NCI-H774 (cell line): ENCODE results near the gene USP5.
"Not testable (repeated sequence)": the region's sequence is repeated elsewhere in the genome, so short reads cannot be mapped to it uniquely, and the experiment has no call there.

ENCODE experiments used
- DNase-seq: peaks from one replicate; lab custom pipeline; 2025; lab: John Stamatoyannopoulos, UW

Gene USP5

DNA sequence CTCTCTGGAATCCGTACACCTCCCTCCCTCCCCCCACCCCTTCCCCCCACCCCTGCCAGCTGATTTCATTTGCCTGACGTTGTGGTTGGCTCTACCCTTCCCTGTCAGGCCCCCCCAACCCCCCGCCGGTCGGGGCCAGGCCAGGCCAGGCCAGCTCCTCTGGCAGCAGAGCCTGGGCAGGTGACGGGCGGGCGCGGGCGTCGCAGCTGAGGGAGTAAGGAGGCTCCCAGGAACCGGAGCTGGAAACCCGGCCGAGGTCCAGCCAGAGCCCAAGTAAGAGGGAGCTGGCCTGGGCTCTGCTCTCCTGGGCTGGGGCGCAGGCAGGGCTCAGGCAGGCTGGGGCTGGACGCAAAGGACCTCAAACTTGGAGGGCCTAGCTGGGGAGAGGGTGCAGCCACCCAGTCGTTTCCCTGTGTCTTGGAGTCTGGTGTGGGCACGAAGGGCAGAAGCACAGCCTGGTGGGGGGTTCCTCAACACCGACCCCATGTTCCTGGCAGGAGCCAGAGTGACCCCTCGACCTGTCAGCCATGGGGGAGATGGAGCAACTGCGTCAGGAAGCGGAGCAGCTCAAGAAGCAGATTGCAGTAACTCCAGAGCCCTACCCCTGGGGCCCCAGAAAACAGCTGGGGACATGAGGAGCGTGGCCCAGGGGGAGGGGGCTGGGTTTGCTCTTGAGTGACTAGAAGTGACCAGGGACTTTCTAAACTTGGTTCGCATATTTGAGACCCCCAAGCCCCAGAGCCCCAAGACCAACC, 11.0 kb upstream of the USP5 start, which contains the start of gene GNB3:
Gene GNB3 (plus strand): TSS at position 165 of the 755 bp plus-strand sequence. CDS start 363 bp downstream, at position 528.
- DNase-seq, result no peak

DNA sequence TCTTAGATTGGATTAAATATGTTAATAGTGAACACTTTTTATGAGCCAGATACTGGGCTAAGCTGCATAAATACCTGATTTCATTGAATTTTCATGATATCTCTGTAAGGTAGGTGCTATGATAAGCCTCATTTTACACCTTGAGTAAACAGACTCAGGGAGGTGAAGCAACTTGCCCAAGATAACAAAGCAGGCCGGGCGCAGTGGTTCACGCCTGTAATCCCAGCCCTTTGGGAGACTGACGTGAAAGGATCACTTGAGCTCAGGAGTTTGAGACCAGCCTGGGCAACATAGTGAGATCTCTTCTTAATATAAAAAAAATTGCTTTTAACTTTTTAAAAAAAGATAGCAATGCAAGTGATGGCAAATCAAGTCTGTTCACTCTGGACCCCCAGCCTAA, 9.9 kb upstream of the USP5 start:
- no peak for DNase-seq

DNA sequence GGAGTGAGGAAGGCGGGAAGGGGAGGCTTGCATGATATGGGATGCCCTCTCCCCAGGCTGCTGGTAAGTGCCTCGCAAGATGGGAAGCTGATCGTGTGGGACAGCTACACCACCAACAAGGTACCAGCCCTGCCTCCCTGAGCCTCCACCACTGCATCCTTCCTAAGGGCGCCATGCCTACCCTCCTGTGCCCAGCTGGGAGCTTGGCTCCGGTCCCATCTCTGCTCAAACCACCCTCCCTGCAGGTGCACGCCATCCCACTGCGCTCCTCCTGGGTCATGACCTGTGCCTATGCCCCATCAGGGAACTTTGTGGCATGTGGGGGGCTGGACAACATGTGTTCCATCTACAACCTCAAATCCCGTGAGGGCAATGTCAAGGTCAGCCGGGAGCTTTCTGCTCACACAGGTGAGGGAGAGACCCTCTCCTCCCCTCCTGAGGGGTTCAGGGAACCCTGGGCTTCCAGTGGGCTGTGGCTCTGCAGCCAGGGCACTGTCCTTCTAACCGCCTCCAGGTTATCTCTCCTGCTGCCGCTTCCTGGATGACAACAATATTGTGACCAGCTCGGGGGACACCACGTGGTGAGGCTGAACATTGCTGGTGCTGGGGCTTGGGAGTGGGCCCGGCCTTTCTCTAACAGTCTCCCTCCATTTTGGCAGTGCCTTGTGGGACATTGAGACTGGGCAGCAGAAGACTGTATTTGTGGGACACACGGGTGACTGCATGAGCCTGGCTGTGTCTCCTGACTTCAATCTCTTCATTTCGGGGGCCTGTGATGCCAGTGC, 8.6 kb upstream of the USP5 start:
- no peak for DNase-seq

- DNase-seq, result no peak
Measured at GRCh38 chr12:6845395-6845794, 6.6 kb upstream of the USP5 start.

DNA sequence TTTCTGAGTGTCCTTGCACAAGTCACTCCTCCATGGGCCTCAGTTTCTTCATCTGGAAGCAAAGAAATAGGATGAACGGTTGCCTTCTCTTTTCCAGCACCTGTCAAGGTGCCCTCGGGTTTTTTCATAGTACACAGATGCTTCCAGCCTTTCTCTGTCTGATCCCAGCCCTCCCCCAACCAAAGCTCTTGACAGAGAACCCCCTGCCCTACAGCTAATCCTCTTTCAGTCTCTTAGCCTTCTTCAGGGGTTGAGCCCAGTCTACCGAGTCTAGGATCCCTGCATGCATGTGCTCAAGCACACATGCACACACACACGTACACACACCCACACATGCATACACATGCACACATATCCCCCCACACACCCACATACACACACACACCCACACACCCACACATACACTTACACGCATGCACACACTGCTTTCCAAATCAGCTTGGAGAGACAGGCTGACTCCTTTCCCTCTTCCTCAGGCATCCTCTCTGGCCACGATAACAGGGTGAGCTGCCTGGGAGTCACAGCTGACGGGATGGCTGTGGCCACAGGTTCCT, 5.6 kb upstream of the USP5 start:
- no peak for DNase-seq

DNA sequence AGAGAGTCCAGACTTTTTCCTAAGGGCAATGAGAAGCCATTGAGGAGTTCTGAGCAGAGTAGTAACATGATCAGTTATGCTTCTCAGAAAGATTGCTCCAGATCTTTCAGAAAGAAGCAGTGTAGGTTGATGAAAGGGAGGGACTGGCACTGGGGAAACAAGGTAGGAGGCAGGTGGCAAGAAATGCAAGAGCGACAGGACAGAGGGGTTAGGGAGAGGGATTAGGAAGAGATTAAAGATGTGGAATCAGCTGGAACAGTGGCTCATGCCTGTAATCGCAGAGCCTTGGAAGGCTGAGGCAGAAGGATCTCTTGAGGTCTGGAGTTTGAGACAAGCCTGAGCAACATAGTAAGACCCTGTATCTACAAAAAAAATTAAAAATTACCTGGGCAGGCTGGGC, 4.3 kb upstream of the USP5 start:
- no peak for DNase-seq

DNA sequence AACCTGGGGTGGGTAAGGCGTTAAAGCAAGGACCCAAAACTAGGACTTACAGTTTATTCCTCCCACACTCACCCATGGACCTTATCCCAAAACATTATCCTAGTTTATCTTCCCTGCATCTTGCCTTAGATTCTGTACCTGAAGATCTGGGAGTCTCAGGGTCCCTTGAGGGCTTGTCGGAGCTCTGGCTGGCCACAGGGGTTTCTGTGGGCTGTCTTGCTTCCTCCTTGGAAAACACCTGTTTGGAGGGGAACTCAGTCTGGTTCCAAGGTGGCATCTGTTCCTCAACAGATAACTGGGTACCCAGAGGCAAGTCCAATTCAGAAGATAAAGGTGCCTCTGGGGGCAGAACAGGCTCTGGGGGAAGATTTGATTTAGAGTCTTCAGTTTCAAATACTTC, 2.5 kb upstream of the USP5 start:
- DNase-seq, result no peak

DNA sequence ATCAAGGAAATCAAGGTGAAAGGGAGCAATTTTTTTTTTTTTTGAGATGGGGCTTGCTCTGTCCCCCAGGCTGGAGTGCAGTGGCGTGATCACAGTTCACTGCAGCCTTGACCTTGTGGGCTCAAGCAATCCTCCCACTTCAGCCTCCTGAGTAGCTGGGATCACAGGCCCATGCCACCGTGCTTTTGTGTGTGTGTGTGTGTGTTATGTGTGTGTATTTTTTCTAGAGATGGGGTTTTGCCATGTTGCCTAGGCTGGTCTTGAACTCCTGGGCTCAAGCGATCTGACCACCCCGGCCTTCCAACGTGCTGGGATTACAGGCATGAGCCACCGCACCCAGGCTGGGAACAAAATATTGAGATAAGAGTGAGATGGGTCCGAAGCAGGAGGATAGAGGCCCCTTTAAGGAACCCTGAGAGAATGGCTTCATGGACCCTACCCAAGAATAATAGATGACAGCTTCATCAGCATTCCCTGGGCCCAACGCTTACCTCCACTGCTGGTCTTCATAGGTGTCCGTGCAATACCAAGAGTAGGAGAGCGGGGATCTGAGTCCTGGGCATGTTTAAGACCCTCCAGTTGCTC, 1.9 kb upstream of the USP5 start:
- no peak for DNase-seq

- no peak for DNase-seq
Measured at GRCh38 chr12:6850796-6851152, 1.2 kb upstream of the USP5 start.

DNA sequence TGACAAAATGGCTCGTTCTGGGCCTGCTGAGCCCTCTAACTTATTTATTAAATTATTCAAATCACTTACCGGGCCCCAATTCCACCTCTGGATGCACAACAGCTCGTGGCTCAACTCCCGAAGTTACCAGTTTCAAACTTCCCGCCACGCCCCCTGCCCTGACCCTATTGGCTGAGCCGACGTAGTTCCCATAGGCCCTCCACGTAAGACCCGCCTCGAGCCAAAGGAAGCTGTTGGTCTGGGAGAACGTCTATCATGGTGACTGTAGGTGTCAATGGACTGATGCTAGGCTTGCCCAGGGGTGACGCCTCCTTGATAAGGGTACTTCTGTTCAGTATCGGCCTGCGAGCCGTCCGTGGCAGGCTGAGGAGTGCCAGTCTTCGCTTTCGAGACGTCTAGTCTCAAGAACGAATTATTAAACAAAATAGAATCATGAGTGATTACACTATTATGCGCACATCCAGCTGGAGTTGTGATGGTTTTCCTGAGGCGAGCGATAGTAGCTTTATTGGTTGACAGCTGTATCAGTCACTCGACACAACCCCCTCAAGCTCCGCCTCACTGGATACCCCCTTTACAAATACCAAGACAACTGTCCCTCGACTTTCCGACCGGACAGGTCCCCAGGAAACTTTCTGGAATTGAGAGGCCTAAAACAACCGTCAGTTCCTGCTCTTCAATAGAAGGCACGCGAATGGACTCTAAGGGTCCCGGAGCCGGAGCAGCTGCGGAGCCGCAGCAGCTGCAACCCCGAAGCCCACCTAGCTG, 613 bp upstream of the USP5 start, which contains the start of gene CDCA3:
Gene CDCA3 (minus strand): TSS at position 134 of the 768 bp plus-strand sequence. CDS start 334 bp downstream, outside the sequence.
- DNase-seq, result peak; percentile 99

DNA sequence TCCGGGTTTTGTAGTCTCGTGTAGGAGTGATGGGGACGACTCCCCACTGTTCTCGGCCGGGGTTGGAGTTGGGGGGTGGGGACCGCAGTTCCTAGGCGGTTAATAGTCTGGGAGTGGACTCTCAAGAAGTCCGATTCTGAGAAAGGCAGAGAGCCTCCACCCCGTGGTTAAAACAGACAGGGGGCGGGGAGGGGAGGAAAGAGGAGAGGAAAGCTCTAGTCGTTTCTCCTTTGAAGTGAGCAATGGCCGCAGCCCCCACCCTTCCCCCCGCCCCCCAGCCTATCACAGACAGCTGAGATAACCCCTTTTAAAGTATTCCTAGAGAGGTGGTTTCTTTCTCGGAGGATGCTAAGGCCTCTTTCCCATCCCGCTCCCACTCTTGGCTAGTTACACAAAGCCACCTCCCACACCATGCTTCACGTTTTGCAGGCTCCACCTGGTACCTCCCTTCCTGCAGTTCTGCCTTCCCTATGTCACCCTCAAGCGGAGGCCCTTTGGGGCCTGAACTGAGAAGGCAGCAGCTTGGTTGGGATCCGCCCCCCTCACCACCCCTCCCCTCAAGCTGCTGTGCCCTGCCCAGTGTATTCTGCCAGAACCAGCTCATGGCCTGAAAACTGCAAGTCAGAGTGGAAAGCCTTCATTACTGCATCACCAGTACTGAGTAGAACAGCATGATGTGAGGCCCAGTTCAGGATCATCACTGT, 853 bp downstream of the USP5 start:
- DNase-seq, result peak; percentile 32

GRCh38 chr12:6853626-6854025, 1.7 kb downstream of the USP5 start:
- no peak for DNase-seq

DNA sequence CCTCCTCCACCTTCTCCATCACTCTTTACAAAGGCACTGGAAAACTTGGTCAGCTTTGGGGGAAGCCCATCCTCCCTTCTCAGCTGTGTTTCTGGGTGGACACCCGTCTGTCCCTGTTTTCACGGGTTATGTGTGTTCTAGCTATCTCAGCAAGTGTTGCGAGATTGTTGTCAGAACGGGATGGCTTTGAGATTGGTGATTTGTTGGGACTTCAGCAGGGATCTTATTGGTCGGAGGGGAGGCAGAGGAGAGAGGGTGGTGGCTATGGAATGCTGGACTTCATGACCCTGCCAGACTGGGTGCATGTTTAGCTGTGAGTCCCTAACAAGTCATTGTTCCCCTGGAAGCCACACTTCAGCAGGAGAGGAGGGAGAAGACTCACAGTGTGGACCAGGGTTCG, 2.1 kb downstream of the USP5 start:
- DNase-seq, result no peak

DNA sequence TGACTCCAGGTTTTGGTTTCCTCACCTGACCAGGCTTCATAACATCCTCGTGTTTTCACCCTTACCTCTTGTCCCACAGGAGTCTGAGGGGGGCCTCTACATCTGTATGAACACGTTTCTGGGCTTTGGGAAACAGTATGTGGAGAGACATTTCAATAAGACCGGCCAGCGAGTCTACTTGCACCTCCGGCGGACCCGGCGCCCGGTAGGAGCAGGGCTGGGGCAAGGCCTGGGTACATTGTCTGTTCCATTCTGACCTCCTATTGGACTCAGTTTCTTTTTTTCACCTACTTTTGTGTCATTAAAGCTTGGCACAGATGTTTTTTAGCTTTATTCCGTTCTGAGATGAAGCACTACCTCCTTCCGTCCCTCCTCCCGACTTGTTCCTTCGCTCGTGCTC, 3.4 kb downstream of the USP5 start:
- no peak for DNase-seq

DNA sequence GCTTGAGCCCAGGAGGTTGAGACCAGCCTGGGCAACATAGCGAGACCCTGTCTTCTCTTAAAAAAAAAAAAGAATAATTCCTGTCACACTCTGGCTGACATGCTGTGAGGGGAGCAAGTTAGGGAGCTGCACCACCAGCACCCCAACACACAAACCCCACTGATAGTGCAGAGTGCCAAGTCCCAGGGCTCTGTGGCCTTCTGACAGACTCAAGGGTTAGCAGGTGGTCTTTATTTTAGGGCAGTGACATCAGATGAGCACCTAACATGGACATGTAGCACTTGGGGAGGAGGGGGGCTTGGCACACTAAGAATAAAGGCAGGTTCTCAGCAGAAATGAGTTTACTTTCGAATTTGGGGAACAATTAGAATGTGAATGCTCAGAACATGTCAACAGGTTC, 6.8 kb downstream of the USP5 start:
- DNase-seq, result no peak

DNA sequence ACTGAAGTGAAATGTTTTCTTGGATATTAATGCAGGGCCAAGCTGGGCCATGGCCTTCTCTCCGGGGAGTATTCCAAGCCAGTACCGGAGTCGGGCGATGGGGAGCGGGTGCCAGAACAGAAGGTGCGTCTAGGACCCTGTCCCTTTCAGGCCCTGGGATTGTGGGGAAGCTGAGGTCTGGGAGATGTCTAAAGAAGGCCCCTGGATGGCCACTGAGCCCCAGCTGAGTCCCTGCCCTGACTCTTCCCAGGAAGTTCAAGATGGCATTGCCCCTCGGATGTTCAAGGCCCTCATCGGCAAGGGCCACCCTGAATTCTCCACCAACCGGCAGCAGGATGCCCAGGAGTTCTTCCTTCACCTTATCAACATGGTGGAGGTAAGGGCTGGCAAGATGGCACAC, 8.2 kb downstream of the USP5 start:
- no peak for DNase-seq

DNA sequence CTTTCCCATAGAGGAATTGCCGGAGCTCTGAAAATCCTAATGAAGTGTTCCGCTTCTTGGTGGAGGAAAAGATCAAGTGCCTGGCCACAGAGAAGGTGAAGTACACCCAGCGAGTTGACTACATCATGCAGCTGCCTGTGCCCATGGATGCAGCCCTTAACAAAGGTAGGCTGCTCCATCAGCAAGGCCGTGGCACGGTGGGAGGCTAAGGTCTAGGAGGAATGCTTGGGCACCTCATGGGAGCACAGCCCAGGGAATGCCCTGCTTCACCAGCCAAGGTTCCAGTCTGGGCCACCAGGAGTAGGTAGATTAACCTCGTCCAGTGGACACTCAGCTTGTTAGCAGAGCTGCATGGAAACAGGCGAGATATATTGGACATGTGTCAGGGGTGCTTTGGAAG, 9.0 kb downstream of the USP5 start:
- DNase-seq, result no peak

DNA sequence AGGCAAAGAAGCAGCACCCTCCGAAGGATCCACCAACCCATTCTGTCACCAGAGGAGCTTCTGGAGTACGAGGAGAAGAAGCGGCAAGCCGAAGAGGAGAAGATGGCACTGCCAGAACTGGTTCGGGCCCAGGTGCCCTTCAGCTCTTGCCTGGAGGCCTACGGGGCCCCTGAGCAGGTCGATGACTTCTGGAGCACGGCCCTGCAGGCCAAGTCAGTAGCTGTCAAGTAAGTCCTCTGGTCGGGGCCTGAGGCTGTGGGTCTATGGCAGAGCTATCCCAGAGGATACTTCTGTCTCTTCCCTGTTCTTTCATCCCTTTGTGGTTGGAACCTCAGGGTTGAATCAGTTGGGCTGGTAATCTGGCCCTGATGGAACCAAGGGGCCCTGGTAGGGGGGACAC, 9.4 kb downstream of the USP5 start:
- no peak for DNase-seq

- DNase-seq, result no peak
Measured at GRCh38 chr12:6863033-6863432, 11.1 kb downstream of the USP5 start.

GRCh38 chr12:6863586-6864321, 11.8 kb downstream of the USP5 start:
- DNase-seq, result no peak

DNA sequence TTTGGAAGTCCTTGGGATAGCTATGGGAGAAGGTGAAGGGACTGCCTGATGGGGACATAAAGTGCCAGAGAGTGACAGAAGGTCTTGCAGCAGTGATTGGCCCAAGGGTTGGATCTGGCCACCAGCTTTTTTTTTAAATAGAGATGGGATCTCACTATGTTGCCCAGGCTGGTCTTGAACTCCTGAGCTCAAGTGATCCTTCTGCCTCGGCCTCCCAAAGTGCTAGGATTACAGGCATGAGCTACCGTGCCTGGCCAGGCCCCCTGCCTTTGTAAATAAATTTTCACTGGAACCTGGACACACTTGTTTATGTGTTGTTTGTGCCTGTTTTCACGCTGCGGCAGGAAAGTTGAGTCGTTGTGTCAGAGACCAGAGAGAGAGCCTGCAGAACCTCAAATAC, 13.4 kb downstream of the USP5 start:
- not testable (repeated sequence) for DNase-seq
